Cardiac muscle cell (in vitro differentiated cells and primary cell): ENCODE results near the gene BBIP1. TPM values are rescaled to one million over a fixed set of nuclear protein-coding genes. Genes with fewer than 3 reads are reported as not detected.

ENCODE experiments used
- DNase-seq, 2 donors: peaks; one replicate each; pipeline versions ENCODE4 v3.0.0 to v3.0.0-alpha.2; 2010 to 2017; ENCODE audit warnings: low read depth in 1 of 2, low spot score in 1 of 2
- H3K27ac ChIP-seq: fragments of 200-600 bp; sonication (generic); 2 replicates; pipeline ENCODE4 v1.5.1; 2016
- H3K27me3 ChIP-seq: fragments of 200-600 bp; sonication (generic); 2 replicates; pipeline ENCODE4 v1.6.0; 2016; ENCODE audit warnings: control low read depth
- H3K36me3 ChIP-seq: fragments of 200-600 bp; sonication (generic); 2 replicates; pipeline ENCODE4 v1.5.1; 2016; ENCODE audit warnings: control low read depth
- H3K4me1 ChIP-seq: fragments of 200-600 bp; sonication (generic); 2 replicates; pipeline ENCODE4 v1.8.1; 2017; ENCODE audit warnings: low read depth, mild to moderate bottlenecking, mixed run types
- H3K4me3 ChIP-seq: fragments of 200-600 bp; sonication (generic); 2 replicates; pipeline ENCODE4 v1.5.1; 2016; ENCODE audit warnings: mild to moderate bottlenecking
- H3K9me3 ChIP-seq: fragments of 200-600 bp; sonication (generic); 2 replicates; pipeline ENCODE4 v1.5.1; 2017; ENCODE audit warnings: low read depth, mild to moderate bottlenecking, control low read depth
- CTCF ChIP-seq: IDR thresholded peaks from 2 replicates; pipeline ENCODE4 v1.5.1; 2012; ENCODE audit warnings: low read depth, mild to moderate bottlenecking, low read length
- polyA plus RNA-seq: library from polyadenylated mRNA; unstranded; fragments of >200 nt; fragmentation: Nextera tagmentation; extraction: Ambion mirVana; gene quantifications from 2 replicates; pipeline ENCODE4 v1.2.1, GENCODE V29; 2016
- total RNA-seq: library from RNA; depleted of rRNA; stranded (reverse); fragments of >200 nt; gene quantifications from 2 replicates; pipeline ENCODE4 v1.2.3, GENCODE V29; 2016

Gene BBIP1
- total and polyA plus RNA-seq, 2 experiments from 2014 or later = 10.9 to 28.3 TPM

DNA sequence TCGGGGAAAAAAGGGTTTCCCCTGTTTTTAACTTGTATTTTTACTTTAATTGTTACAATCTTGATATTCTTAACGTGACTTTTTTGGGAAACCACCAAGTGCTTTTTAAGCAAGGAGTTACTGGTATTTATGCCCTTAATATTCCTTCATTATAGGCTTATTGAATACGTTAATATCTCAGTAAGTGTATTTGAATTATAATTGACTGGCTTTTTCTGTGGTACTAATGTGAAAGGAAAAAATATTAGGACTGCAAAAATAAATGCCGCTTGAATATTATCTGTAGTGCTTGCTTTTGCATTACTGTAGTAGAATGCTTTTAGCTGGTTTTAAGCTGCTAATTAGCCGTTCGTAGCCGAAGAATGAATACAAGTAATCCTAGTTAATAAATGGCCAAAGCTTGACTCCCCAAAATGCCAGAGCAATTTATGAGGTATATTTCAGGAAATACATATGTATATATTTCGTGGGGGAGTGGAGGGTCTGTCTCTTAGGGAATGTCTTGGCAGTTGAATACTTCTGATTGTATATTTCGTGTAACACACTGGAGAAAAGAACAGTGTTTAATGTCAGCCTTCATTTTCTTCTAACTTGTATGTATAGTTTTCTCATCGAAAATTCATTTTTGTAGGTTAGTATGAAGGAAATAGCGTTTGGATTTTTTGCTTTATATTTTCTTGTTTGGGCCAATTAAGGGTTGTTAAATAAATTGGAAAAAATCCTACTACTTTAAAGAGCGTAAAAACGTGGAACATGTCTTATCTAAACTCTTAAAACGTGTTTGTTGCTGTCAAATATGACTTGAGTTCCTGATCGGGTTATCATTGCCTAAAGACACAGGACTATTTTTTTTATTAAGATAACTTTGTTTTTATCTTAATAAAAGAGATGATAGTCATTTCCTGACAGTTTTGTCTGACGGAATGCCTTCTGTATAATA, 45.7 kb downstream of the BBIP1 start:
- H3K36me3 ChIP-seq = peaks cover 14% of the 10 kb centered on the region
- peak in 1 of 2 donors; percentile 12 for DNase-seq
- H3K27me3 ChIP-seq = no peaks in the 10 kb centered on the region
- H3K9me3 ChIP-seq = no peaks in the 10 kb centered on the region
- H3K4me1 ChIP-seq = peaks cover 27% of the 10 kb centered on the region
- no peak for TF ChIP-seq CTCF
- peak overlapping the region; percentile 88 for H3K4me3 ChIP-seq
- peak overlapping the region; percentile 96 for H3K27ac ChIP-seq

GRCh38 chr10:110872145-110872983, 46.6 kb downstream of the BBIP1 start:
- Histone ChIP-seq H3K36me3 (peaks cover 9% of the 10 kb centered on the region), H3K27me3 (no peaks in the 10 kb centered on the region), H3K27ac (peak overlapping the region; percentile 96), H3K4me1 (peaks cover 27% of the 10 kb centered on the region), H3K9me3 (no peaks in the 10 kb centered on the region), H3K4me3 (peak overlapping the region; percentile 88)
- DNase-seq = peak; percentile 87 to 88
- no peak for TF ChIP-seq CTCF

GRCh38 chr10:110871298-110872084, 47.5 kb downstream of the BBIP1 start, which contains the start of gene PDCD4:
TSS of gene PDCD4 (plus strand) at chr10:110871928. CDS start at chr10:110876028, 4,100 bp downstream.
- no peak for TF ChIP-seq CTCF

GRCh38 chr10:110870823-110871297, 48.1 kb downstream of the BBIP1 start:
- DNase-seq = peak in 1 of 2 donors; percentile 15
- Histone ChIP-seq H3K36me3 (no peaks in the 10 kb centered on the region), H3K4me3 (peak overlapping the region; percentile 88), H3K27ac (peak overlapping the region; percentile 96), H3K9me3 (no peaks in the 10 kb centered on the region), H3K4me1 (peaks cover 27% of the 10 kb centered on the region), H3K27me3 (no peaks in the 10 kb centered on the region)
- no peak for TF ChIP-seq CTCF

More at GRCh38 chr10:110871298-110872084, 47.5 kb downstream of the BBIP1 start, which contains the start of gene PDCD4:
- Histone ChIP-seq H3K4me1 (peaks cover 27% of the 10 kb centered on the region), H3K27me3 (no peaks in the 10 kb centered on the region), H3K36me3 (peaks cover 4% of the 10 kb centered on the region), H3K4me3 (peak within 1 kb of the TSS; percentile 88), H3K27ac (peak within 1 kb of the TSS; percentile 96), H3K9me3 (no peaks in the 10 kb centered on the region)
- peak; percentile 99 for DNase-seq
